ENCODE measurements around the gene ADGRA1.

ADGRA1 gene

GRCh38 chr10:133079836-133080682, 7.7 kb upstream of the ADGRA1 start:
- no peak for DNase-seq

GRCh38 chr10:133080683-133081040, 7.1 kb upstream of the ADGRA1 start:
- DNase-seq = no peak

GRCh38 chr10:133081636-133082035, 6.1 kb upstream of the ADGRA1 start:
- DNase-seq = no peak

DNA sequence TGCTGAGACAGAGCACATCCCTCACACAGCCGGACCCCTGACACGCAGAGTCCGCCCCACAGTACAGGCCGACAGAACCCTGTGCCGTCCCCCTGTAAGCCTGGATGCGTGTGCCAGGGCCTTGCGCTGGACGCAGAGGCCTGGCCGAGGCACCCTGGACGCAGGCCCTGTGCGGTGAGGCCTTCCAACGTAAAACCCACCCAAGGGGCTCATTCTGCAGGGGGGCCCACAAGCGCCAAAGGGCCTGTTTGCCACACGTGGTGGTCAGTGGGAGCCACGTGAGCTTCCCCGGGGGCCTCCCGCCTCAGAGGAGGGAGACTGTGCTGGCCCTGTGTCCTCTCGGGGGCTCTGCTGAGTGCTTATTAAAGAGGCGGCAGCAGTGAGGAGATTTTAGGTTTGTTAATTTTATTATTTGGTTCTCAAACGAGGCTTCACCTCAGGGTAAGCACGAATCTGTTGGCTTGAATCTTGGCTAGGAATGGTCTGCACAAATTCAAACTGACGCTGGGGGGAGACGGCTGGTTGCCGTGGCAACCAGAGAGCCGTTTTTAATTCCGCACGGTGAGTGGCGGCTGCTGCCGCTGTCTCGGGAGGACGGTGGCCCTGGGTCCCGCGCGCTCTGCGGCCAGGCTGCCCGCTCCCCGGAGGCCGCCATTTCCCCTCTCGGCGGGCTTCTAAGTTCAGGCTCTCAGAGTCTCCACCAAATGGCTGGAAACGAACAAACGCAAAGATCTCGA, 4.9 kb upstream of the ADGRA1 start:
- no peak for DNase-seq

DNA sequence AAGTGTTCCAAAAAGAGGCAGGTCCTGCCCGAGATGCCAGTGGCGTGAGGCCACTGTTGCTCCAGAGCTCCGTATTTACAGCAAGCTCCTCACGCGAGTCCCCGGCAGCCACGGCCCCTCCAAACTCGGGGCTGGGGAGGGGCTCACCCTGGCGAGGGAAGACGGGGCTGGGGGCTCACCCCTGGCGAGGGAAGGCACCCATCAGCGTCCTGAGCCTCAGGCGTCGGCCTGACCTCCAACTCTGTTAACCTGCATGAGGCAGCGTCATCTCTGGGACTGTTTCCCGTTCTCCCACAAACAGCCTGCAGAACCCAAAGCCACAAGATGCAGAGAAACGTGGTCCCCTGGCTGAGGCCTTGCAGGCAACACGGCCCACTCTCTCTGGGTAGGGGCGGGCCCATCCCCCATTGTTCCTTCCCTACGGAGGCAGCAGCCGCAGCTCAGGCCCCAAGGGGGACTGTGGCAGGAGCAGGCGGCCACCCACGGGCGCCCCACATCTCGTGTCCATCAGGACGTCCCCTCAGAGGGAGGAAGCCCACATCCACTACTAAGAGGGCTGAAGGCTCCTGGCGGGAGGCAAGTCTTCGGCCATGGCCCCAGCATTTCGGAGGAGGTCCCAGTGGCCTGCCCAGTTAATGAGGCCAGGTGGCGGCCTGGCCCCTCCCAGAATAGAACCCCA, 4.2 kb upstream of the ADGRA1 start:
- DNase-seq = no peak

- no peak for DNase-seq
These were observed 3.2 kb upstream of the ADGRA1 start for GRCh38 chr10:133084491-133084890.

- DNase-seq = no peak
These were observed 2.2 kb upstream of the ADGRA1 start for GRCh38 chr10:133085251-133086125.

DNA sequence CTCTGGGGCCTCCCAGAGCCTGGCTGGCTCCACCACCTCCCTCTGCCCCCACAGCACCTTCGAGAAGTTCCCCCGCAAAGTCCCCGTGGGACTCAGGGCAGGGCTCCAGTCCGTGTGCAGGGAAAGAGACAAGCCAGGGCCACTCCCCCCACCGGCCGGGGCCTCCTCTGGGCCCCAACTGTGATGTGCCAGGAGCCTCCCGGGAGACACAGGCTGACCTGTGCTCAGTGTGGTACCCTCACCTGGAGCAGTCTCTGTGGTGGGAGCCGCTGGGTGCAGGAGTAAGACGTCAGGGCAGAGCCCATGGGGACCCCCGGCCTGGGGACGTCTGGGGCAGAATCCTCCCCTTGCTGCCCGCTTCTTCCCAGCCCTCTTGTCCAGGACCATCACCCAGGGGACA, 1.5 kb upstream of the ADGRA1 start:
- no peak for DNase-seq

GRCh38 chr10:133087045-133087678, 562 bp upstream of the ADGRA1 start:
- no peak for DNase-seq

DNA sequence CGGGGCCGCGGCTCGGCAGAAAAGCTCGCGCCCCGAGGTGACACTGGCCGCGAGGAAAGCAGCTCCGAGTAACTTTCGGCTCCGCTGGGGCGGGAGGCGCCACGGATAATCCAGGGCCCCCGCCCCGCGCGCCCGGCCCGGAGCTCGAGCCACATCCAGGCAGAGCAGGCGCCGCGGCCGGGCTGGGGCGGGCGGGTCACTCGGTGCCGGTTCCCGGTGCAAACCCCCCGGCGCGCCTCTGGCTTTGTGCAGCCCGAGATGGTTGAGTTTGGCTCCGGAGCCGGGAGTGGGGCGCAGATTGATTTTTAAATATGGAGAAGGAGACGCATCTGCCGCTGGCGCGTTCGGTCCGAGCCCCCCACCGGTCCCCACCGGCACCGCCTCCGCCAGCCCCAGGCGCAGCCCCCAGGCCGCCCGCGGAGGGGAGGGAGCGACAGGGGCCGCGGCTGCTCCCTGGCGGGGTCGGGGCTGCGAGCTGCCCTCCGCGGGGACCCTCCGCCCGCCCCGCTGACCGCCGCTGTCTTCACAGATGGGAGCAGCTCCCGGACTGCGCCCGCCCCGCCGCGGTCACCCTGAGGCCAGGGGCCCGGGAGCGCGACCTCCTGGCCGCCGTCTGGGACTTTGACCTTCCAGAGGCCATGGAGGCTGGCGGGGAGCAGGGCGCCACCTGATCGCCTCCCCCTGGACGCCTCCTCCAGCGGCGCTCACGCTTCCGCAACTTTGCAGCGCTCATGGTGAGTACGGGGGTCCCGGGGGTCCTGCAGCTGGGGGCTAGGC, 643 bp downstream of the ADGRA1 start:
- no peak for DNase-seq

GRCh38 chr10:133088956-133089800, 1.5 kb downstream of the ADGRA1 start:
- DNase-seq = no peak

DNA sequence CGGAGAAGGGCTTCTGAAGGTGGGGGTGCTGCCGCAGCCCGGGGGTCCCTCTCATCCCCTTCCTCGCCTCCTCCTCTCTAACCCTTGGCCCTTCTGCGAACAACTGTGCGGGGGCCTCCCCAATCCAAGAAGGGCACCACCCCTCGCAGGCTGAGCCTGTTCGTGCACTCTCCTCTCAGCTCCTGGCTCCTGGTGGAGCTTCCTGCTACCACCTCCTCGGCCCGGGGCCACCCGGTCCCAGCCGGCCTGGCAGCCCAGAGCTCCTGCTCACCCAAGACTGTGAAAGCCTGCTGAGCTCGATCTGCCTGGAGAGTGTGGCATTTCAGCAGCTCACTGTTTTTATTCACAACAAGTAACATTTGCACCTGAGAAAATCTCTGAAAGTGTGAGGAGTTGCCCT, 2.4 kb downstream of the ADGRA1 start:
- no peak for DNase-seq

- DNase-seq = no peak
These were observed 2.9 kb downstream of the ADGRA1 start for GRCh38 chr10:133090654-133091053.

DNA sequence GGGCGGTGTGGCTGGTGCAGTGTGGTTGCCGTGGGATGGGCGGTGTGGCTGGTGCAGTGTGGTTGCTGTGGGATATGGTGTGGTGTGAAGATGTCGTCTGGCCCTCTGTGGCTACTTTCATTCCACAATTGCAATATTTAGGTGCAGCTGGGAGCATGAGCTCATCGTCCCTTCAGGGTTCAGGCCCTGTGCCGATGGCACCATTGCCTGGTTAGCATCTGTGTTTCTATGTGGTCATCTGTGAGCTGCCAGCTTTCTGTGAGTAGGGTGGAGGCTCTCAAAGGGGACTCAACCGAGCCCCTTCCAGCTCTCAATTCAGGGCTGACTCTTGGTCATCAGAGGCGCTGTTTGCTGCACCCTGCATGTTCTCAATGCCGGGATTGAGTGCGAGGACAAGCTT, 3.6 kb downstream of the ADGRA1 start:
- no peak for DNase-seq

DNA sequence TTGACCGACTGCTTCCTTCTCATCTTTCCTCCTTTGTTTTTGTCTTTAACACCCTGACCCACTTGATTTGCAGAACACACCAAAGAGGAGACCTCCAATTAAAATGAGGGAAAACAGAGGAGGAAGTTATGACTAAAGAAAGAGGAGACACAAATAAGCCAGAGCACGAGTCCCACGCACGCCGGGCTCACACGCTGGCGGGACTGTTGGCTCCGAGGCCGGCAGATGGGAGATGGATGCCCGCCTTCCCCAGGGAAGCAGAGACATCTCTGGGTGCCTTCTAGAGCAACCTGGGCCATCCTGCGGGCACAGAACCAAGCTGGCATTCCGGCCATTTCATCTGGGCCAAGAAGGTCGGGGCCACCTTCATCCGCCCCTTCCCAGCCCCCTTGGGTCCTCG, 5.6 kb downstream of the ADGRA1 start:
- DNase-seq = no peak

- no peak for DNase-seq
These were observed 6.6 kb downstream of the ADGRA1 start for GRCh38 chr10:133094286-133094685.

GRCh38 chr10:133094866-133095265, 7.1 kb downstream of the ADGRA1 start:
- no peak for DNase-seq

DNA sequence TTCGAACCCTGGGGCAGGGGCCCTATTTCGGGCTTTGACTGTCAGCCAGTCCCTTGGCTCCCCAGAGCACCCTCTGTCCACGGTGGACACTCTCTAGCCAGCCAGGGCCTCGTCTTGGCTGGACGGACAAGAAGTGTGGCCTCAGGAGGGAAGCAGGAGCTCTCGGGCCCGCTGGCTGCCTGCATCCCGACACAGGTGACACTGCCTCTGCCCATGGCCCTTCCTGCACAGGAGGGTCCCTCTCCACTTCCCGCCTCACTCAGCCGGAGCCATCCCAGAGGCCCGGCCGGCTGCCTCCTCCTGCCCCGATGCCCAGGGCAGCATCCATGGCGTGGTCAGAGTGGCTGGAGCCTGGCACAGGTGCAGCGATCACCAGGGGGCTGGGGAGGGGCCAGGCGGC, 7.9 kb downstream of the ADGRA1 start:
- no peak for DNase-seq

GRCh38 chr10:133096616-133097269, 9.0 kb downstream of the ADGRA1 start:
- no peak for DNase-seq

- DNase-seq = no peak
These were observed 9.7 kb downstream of the ADGRA1 start for GRCh38 chr10:133097418-133097817.

Data from AML-193 (cell line).